Adrenal gland (tissue), 12 donors: ENCODE measurements around the gene COL4A1. TPM values are rescaled to one million over a fixed set of nuclear protein-coding genes. Genes with fewer than 3 reads are reported as not detected.

Experiments used
- DNase-seq, 7 donors: peaks; one replicate each; pipeline ENCODE4 v3.0.0-alpha.2; 2019 to 2020
- H3K27ac ChIP-seq, 5 donors: fragments of 200-600 bp; sonication (generic) in 4 of 5; 1 replicate in 3 of 5; 2 replicates in 2 of 5; pipeline versions ENCODE4 v1.5.1 to v1.8.0; 2016 to 2020; ENCODE audit warnings: mild to moderate bottlenecking in 1 of 5
- H3K27me3 ChIP-seq: fragments of 200-600 bp; 2 replicates; pipeline ENCODE4 v1.8.0; 2021
- H3K36me3 ChIP-seq, 2 donors: fragments of 200-600 bp; replicated peaks in 1 of 2; 1 replicate in 1 of 2; 2 replicates in 1 of 2; pipeline versions ENCODE4 v1.5.1 to v1.8.0; 2018 to 2022
- H3K4me1 ChIP-seq, 2 donors: fragments of 200-600 bp; replicated peaks in 1 of 2; 1 replicate in 1 of 2; 2 replicates in 1 of 2; pipeline versions ENCODE4 v1.5.1 to v1.8.0; 2018 to 2021
- H3K4me3 ChIP-seq, 4 donors: fragments of 200-600 bp; sonication (generic) in 3 of 4; one replicate each; pipeline ENCODE4 v1.5.1; 2016 to 2018
- H3K9me3 ChIP-seq, 3 donors: fragments of 200-600 bp; sonication (generic) in 1 of 3; replicated peaks in 1 of 3; 1 replicate in 2 of 3; 2 replicates in 1 of 3; pipeline versions ENCODE4 v1.5.1 to v1.8.0; 2016 to 2021
- CTCF ChIP-seq, 6 experiments: fragments of 450-650 bp in 4 of 6; fragments of 200-600 bp in 2 of 6; sonication (generic) in 1 of 6; IDR thresholded peaks; 1 replicate in 5 of 6; 2 replicates in 1 of 6; pipeline versions ENCODE4 v1.5.1 to v1.8.0; 2016 to 2021; ENCODE audit warnings: antibody characterized with exemption in 6 of 6, mild to moderate bottlenecking in 2 of 6, moderate library complexity in 1 of 6
- POLR2A ChIP-seq, 2 donors: fragments of 450-650 bp; IDR thresholded peaks; one replicate each; pipeline ENCODE4 v1.6.1; 2017; ENCODE audit warnings: antibody characterized with exemption in 2 of 2, mild to moderate bottlenecking in 2 of 2, moderate library complexity in 1 of 2
- WGBS, 4 donors: extraction: QIAGEN DNeasy Blood & Tissue Kit in 2 of 4; methylation state at CpG; one replicate each; pipeline versions ENCODE4 v1.1.5 to v1.1.7; 2013 to 2017; 5-methylcytosine and 5-hydroxymethylcytosine counted together
- intact Hi-C, 2 donors: fragments of 100-400 bp; cut with DNase I; formaldehyde crosslinking; loops; one replicate each; pipeline versions ENCODE4 v1.14.1 to v1.15.0; 2022 to 2023
- polyA plus RNA-seq, 3 donors: library from polyadenylated mRNA; stranded (reverse); fragments of 200-250 nt in 2 of 3; fragments of 350-450 nt in 1 of 3; fragmentation: Illumina TruSeq in 1 of 3; extraction: RNeasy Lipid Tissue Mini Kit (QIAGEN cat#74804) in 1 of 3; gene quantifications; one replicate each; pipeline ENCODE4 v1.2.3, GENCODE V29; 2013 to 2014
- total RNA-seq, 9 donors: library from RNA; depleted of rRNA in 4 of 9; stranded (reverse); fragments of >200 nt in 4 of 9; fragments of 120-200 nt in 1 of 9; fragmentation: NEBNext Ultra II Directional in 1 of 9; extraction: Animal tissue kit (Norgen Biotek cat#: 25700) in 1 of 9; gene quantifications; one replicate each; pipeline versions ENCODE4 v1.1.0 to v1.2.4, GENCODE V29; 2013 to 2023
- donor health status: healthy with polysubstance abuse.
- donor health status: Bipolar disorder and iron deficiency.
- donor health status: DM: yes; HTN: yes; CAD: no.
- donor health status: DM: no; HTN: no; CAD: no.
- donor health status: DM: no; HTN: no; CAD: no.
- donor health status: DM: yes; HTN: yes; CAD: no.

The COL4A1 gene
- total and polyA plus RNA-seq, 12 donors: 62.4 to 364 (median 183) TPM

GRCh38 chr13:110341445-110342244 is 34.7 kb upstream of the COL4A1 start:
- no peaks in the 10 kb centered on the region for H3K27me3 ChIP-seq
- 21 to 29% (median 27%) methylated on average over 14 of the region's 14 CpGs for WGBS, 4 donors
- H3K4me3 ChIP-seq: no peak overlapping the region
- intact Hi-C loops: no loop called here
- no peaks in the 10 kb centered on the region for H3K9me3 ChIP-seq
- H3K36me3 ChIP-seq: no peaks in the 10 kb centered on the region
- peak in 6 of 7 donors; percentile 28 to 81 (median 58) for DNase-seq
- TF ChIP-seq POLR2A (IDR thresholded peaks at IDR 0.05): no peak
- peak overlapping the region; percentile 23 to 90 (median 69) for H3K27ac ChIP-seq
- H3K4me1 ChIP-seq: peaks cover 15 to 29% of the 10 kb centered on the region in 2 donors

GRCh38 chr13:110340812-110341444 is 34.0 kb upstream of the COL4A1 start:
- whole genome bisulfite sequencing, 4 donors: 47 to 66% (median 56%) methylated on average over 9 to 24 of the region's 24 CpGs
- H3K9me3 ChIP-seq: no peaks in the 10 kb centered on the region
- H3K27me3 ChIP-seq: no peaks in the 10 kb centered on the region
- peak overlapping the region; percentile 23 to 90 (median 69) for H3K27ac ChIP-seq
- TF ChIP-seq CTCF (IDR thresholded peaks at IDR 0.05) (no peak), POLR2A (IDR thresholded peaks at IDR 0.05) (no peak)
- no peaks in the 10 kb centered on the region for H3K36me3 ChIP-seq
- peak; percentile 49 to 90 (median 70) for DNase-seq
- H3K4me1 ChIP-seq: peaks cover 15 to 29% of the 10 kb centered on the region in 2 donors
- H3K4me3 ChIP-seq: no peak overlapping the region
- intact Hi-C loops: no loop called here

DNA sequence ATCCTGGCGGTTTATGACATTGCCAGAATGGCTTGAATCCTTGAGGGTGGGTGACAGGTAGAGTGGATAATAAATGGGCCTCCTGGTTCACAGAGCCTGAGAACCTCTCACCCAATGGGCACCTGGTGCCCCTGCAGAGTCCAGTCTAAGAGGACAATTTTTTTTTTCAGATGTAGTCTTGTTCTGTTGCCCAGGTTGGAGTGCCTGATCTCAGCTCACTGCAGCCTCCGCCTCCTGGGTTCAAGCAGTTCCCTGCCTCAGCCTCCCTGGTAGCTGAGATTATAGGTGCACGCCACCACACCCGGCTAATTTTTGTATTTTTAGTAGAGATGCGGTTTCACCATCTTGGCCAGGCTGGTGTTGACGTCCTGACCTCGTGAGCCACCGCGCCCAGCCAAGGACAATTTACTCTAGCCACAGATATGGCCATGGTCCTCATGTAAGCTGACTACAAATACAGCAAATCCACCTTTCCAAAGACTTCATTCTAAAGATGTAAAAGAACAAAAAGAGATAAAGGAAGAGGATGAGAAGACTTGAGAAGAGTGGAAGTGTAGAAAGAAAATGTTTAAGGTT is 33.1 kb upstream of the COL4A1 start:
- DNase-seq: peak in 1 of 7 donors; percentile 37
- intact Hi-C loops: no loop called here
- Histone ChIP-seq H3K36me3 (no peaks in the 10 kb centered on the region), H3K4me1 (peaks cover 15 to 29% of the 10 kb centered on the region in 2 donors), H3K4me3 (no peak overlapping the region), H3K27ac (peak overlapping the region in 4 of 5 donors; percentile 67 to 90 (median 78)), H3K9me3 (no peaks in the 10 kb centered on the region), H3K27me3 (no peaks in the 10 kb centered on the region)
- TF ChIP-seq POLR2A (IDR thresholded peaks at IDR 0.05) (no peak), CTCF (IDR thresholded peaks at IDR 0.05) (no peak)
- WGBS, 4 donors: 76 to 82% (median 78%) methylated on average over 9 of the region's 9 CpGs

DNA sequence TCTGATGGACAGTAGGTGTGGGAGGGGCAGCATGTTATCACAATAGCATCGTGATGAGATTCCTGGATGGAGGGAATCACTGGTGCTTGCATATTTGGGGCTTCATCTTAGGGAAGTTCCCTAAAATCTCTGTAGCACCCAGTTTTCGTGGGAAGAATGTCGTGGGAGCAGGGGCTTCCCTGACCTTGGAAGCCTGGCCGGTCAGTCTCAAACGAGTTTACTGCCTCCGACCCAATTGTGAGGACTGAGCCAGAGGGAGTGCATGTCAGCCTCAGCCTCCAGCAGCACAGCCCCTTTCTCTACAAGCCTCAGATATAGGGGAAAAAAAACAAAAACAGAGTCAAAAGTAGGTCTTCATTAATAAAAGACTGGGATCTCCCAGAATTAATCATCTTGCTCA is 32.3 kb upstream of the COL4A1 start:
- TF ChIP-seq POLR2A (IDR thresholded peaks at IDR 0.05) (no peak), CTCF (IDR thresholded peaks at IDR 0.05) (no peak)
- Histone ChIP-seq H3K9me3 (no peaks in the 10 kb centered on the region), H3K27me3 (no peaks in the 10 kb centered on the region), H3K4me1 (peaks cover 15 to 29% of the 10 kb centered on the region in 2 donors), H3K27ac (peak overlapping the region in 2 of 5 donors; percentile 87 to 90), H3K4me3 (no peak overlapping the region), H3K36me3 (no peaks in the 10 kb centered on the region)
- DNase-seq: peak in 1 of 7 donors; percentile 43
- intact Hi-C loops: no loop called here
- WGBS, 4 donors: 56 to 78% (median 70%) methylated on average over 6 of the region's 6 CpGs
